Adipose tissue (tissue), 3 donors: ENCODE measurements around the gene CDK19. TPM values are rescaled to one million over a fixed set of nuclear protein-coding genes. Genes with fewer than 3 reads are reported as not detected.
"Not testable (repeated sequence)": the region's sequence is repeated elsewhere in the genome, so short reads cannot be mapped to it uniquely, and the experiment has no call there.

Experiments used
- H3K27ac ChIP-seq: one replicate; pipeline ENCODE4 v1.5.1; 2013; ENCODE audit warnings: low read depth, low read length
- WGBS, 3 donors: extraction: QIAGEN DNeasy Blood & Tissue Kit; methylation state at CpG; one replicate each; pipeline ENCODE4 v1.1.7; 2013; 5-methylcytosine and 5-hydroxymethylcytosine counted together
- polyA plus RNA-seq, 3 donors: library from polyadenylated mRNA; stranded (reverse); fragments of 200-250 nt; gene quantifications; one replicate each; pipeline ENCODE4 v1.2.3, GENCODE V29; 2013
- donor health status: healthy with polysubstance abuse.
- donor health status: Bipolar disorder and iron deficiency.
- donor health status: healthy.

Gene CDK19
- polyA plus RNA-seq, 3 donors = 2.6 to 9.8 (median 4.0) TPM

DNA sequence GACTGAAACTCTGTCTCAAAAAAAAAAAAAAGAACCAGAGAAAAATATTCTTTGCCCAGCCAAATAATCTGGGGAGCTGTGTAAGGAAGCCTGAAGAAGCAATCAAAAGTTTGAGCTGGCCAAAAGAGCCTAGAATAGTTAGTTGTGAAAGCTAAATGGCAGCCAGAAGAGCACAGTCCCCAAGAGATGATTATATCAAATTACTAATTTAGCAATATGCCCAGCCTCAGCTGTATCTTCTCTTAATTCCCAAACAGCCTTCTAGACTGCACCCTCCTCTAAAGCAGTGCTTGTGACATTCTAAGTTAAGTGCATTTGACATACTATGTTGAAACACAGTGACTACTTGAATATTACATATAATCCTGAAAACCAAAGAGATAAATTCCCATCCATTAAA, 38.9 kb downstream of the CDK19 start:
- no peak overlapping the region for H3K27ac ChIP-seq

DNA sequence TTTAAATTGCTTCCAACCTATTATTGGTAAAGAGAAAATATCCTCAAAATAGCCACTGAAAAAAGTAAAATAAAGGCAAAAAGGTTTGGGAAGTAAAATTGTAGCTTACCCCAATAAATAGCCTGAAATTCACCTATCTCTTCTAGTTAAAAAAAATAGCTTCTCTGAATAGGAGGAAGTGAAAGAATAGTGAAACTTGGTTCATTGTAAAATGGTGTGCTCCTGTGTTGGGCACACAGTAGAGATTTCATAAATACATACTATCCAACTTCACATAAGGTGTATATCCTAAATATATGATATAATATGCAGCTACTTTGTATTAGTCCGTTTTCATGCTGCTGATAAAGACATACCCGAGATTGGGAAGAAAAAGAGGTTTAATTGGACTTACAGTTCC, 45.3 kb downstream of the CDK19 start:
- no peak overlapping the region for H3K27ac ChIP-seq
- 89 to 99% (median 91%) methylated on average over 2 of the region's 2 CpGs for WGBS, 3 donors

DNA sequence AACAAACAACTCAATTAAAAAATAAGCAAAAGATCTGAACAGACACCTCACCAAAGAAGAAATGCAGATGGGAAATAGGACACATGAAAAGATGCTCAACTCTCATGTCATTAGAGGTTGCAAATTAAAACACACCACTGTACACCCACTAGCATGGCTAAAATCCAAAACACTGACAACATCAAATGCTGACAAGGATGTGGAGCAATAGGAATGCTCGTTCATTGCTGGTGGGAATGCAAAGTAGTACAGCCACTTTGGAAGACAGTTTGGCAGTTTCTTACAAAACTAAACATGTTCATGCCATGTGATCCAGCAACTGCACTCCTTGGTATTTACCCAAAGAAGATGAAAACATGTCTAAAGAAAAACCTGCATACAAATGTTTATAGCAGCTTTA, 47.2 kb downstream of the CDK19 start:
- no peak overlapping the region for H3K27ac ChIP-seq
- WGBS, 3 donors = 90 to 97% (median 92%) methylated on average over 1 of the region's 1 CpG

DNA sequence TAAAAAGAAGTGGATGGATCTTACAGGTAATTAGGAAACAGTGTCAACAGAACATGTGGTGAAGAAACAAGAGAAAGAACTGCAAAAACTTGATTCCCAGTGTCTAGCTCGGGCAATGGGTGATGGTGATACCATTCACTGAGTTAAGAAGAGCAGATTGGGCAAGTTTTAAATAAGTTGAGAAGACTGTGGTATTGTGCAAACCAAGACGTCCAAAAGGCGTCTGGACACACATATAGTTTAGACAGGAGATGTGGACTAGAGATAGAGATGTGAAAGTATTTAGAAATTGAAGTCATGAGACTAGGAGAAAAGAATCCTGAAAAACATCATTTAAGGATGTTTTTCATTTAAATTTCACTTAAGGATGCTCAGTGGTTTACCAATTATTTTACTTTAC, 53.9 kb downstream of the CDK19 start:
- no peak overlapping the region for H3K27ac ChIP-seq
- 55 to 85% (median 63%) methylated on average over 3 of the region's 3 CpGs for WGBS, 3 donors

DNA sequence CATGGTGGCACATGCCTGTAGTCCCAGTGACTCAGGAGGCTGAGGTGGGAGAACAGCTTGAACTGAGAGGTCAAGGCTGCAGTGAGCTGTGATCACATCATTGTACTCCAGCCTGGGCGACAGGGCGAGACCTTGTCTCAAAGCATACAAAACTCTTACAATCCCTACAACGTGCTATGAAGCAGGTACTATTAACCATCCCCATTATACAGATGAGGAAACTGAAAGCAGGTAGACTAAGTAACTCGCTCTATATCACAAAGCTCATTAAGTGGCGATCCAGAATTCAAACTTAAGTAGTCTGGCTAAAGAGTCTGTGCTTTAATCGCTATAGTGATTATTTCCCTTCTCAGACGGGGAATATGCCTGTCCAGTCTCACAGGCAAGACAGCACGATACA, 54.7 kb downstream of the CDK19 start:
- WGBS, 3 donors = 97 to 98% (median 97%) methylated on average over 8 of the region's 8 CpGs
- H3K27ac ChIP-seq = no peak overlapping the region

DNA sequence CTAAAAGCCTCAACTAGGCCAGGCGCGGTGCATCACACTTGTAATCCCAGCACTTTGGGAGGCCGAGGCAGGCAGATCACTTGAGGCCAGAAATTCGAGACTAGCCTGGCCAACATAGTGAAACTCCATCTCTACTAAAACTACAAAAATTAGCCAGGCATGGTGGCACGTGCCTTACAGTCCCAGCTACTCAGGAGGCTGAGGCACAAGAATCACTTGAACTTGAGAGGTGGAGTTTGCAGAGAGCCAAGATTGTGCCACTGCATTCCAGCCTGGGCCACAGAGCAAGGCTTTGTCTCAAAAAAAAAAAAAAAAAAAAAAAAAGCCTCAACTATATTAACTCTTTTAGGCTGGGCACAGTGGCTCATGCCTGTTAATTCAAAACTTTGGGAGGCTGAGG, 55.2 kb downstream of the CDK19 start:
- not testable (repeated sequence) for H3K27ac ChIP-seq
- 93 to 96% (median 93%) methylated on average over 5 of the region's 5 CpGs for WGBS, 3 donors

DNA sequence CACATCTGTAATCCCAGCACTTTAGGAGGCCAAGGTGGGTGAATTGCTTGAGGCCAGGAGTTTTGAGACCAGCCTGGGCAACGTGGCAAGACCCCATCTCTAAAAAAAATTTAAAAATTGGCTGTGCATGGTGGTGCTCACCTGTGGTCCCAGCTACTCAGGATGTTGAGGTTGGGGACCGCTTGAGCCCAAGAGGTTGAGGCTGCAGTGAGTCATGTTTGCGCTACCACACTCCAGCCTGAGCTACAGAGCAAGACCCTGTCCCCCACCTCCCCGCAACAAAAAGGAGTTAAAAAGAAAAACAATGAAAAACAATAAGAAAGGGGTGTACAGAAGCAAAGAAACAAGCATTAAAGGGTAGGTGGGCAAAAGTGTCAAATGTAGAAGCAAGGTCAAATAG, 57.3 kb downstream of the CDK19 start:
- WGBS, 3 donors = 94 to 95% (median 94%) methylated on average over 4 of the region's 4 CpGs

DNA sequence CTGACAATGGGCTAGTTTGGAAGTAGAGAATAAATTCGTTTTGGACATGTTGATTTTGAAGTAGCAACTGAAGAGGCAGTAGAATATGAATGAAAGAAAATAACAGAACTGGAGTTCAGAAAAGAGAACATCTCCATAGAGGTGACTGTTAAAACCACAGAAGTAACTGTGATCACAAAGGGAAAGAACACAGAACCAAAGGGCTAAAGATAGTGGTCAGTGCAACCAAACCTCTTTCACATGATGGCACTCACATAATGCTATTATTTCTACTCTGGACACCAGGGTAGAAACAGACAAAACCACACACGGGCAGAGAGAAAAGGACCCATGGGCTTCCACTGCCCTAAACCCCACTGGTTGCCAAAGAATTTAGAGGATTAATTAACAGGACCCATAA, 58.5 kb downstream of the CDK19 start:
- WGBS, 3 donors = 59 to 76% (median 68%) methylated on average over 2 of the region's 2 CpGs
- H3K27ac ChIP-seq = no peak overlapping the region

More for the DNA sequence above, 57.3 kb downstream of the CDK19 start:
- no peak overlapping the region for H3K27ac ChIP-seq

DNA sequence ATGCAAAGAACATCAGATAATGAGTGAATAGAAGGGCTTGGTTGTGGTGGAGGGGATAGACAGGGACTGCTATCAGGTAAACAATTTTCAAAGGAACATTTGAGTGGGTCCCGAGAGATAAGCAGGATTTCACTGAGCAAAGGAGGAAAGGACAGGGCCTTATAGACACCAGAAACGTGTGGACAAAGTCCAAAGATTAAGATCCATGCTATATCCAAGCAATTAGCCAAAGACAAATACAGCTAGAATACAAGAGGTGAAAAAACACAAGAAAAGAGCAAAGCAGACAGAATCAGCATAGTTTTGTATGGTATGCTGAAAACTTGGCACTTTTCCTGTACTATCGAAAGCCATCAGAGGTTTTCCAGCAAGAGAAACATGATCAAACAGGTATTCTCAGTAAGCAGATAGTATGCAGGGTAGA, 59.8 kb downstream of the CDK19 start:
- H3K27ac ChIP-seq = no peak overlapping the region
- WGBS, 3 donors = 21 to 80% (median 71%) methylated on average over 3 of the region's 3 CpGs

DNA sequence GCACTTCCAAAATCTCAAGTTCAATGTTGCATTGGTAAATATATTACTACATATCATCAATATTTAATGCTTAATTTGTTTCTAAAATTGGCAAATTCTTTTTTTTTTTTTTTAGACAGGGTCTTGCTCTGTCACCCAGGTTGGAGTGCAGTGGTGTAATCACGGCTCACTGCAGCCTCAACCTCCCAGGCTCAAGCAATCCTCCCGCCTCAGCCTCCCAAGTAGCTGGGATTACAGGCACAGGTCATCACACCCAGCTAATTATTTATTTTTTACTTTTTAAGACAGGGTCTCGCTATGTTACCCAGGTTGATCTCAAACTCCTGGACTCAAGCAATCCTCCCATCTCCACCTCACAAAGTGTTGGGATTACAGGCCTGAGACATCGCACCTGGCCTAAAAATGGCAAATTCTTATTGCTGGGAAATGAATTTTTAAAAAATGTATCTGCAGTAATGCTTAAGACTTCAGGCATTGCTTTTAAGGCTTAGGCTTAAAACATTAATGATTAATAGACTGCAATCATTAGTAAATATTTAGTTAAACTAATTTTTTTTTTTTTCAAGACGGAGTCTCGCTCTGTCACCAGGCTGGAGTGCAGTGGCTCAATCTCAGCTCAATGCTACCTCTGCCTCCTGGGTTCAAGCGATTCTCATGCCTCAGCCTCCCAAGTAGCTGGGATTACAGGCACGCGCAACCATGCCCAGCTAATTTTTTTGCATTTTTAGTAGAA, 61.2 kb downstream of the CDK19 start:
- not testable (repeated sequence) for H3K27ac ChIP-seq
- 66 to 98% (median 96%) methylated on average over 9 of the region's 9 CpGs for WGBS, 3 donors

DNA sequence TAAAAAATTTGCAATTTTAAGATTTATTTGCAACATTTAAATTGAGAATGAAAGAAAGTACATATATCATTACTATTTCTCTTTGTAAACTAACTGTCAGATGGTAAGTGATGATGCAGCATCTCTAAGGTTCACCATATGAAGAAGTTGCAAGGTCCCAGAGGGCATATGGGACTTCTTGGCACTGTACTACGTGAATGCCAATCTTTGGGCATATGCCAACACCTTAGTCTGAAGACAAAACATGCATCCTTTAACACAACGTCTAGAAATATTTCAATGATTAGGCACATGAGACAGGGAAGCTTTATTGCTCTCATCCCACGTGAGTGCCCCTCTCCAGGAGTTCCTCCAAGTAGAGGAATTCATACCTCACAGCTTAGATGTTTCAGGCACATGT, 66.8 kb downstream of the CDK19 start:
- no peak overlapping the region for H3K27ac ChIP-seq
- 31 to 41% (median 39%) methylated on average over 3 of the region's 3 CpGs for WGBS, 3 donors

DNA sequence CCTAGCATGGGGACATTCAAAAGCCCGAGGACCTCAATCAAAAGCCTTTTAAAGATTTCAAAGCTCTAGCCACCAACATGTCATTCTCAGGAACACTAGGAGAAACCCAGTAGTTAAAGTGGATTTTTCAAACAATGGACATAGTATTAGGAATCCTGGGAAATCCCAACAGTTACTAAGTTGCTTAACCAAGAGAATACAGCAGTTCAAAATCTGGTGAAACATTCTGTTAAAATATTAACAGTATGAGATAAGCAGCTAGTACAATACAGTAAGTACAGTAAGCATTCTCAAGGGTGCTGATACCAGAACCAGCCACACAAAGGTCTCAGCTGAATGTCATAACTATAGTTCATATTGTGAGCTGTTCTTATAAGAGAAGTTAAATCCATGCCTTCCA, 68.6 kb downstream of the CDK19 start:
- no peak overlapping the region for H3K27ac ChIP-seq
- 27 to 92% (median 78%) methylated on average over 1 of the region's 1 CpG for WGBS, 3 donors

DNA sequence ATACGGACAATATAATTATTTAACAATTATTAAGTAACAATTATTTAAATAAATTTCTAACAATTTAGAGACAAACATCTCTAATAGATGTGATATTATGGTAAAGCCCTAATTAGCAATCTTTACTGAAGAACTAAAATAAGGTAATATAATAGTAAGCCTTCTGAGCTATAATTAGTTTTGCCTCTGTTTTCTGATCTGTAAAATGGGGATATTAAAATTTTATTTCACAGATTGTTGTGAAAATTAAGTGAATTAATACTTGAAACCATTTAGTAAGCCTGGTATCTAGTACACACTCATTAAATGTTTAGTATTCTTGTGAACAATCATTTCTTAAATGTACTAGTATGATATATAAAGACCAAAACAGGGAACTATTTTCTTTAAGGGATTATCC, 70.3 kb downstream of the CDK19 start:
- no peak overlapping the region for H3K27ac ChIP-seq
- WGBS, 3 donors = 95 to 98% (median 96%) methylated on average over 1 of the region's 1 CpG

DNA sequence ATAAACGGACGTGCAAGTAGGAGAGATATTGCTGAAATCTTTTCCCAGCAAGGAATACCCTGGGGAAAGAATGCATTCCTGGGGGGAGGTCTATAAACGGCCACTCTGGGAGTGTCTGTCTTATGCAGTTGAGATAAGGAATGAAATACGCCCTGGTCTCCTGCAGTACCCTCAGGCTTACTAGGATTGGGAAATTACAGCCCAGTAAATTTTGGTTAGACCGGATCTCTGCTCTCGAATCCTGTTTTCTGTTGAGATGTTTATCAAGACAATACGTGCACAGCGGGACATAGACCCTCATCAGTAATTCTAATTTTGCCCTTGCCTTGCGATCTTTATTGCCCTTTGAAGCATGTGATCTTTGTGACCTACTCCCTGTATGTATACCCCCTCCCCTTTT, 72.7 kb downstream of the CDK19 start:
- 96 to 98% (median 97%) methylated on average over 9 of the region's 9 CpGs for WGBS, 3 donors
- H3K27ac ChIP-seq = not testable (repeated sequence)

DNA sequence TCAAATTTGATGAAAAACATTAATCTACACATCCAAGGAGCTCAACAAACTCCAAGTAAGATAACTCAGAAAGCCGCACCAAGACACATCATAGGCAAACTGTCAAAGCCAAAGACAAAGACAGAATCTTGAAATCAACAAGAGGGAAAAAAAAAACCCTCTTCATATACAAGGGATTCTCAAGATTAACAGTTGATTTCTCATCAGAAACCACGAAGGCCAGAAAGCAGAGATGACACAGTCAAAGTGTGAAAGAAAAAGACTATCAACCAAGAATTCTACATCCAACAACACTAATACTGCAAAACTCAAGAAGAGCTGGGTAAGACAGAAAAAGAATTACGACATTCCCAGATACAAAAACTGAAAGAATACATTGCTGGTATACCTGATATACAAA, 73.8 kb downstream of the CDK19 start:
- no peak overlapping the region for H3K27ac ChIP-seq
- 95 to 99% (median 95%) methylated on average over 3 of the region's 3 CpGs for WGBS, 3 donors

DNA sequence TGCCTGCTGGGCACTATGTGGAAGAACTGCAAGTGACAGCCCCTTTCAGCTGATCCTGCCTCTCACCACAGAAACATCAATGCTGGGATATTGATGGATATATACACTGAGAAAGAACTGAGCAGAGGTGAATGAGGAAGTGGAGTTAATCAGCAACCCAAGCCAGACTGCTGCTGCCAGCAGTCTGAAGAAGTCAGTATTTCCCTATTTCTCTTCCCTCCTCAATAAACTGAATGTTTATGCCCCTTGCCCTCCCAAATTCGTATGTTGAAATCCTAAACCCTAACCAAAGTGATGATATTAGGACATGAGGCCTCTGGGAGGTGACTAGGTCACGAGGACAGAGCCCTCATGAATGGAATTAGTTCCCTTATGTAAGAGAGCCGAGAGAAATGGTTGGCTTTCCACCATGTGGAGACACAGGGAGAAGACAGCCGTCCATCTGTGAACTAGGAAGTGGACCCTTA, 76.3 kb downstream of the CDK19 start:
- H3K27ac ChIP-seq = no peak overlapping the region
- WGBS, 3 donors = 45 to 59% (median 56%) methylated on average over 4 of the region's 4 CpGs

DNA sequence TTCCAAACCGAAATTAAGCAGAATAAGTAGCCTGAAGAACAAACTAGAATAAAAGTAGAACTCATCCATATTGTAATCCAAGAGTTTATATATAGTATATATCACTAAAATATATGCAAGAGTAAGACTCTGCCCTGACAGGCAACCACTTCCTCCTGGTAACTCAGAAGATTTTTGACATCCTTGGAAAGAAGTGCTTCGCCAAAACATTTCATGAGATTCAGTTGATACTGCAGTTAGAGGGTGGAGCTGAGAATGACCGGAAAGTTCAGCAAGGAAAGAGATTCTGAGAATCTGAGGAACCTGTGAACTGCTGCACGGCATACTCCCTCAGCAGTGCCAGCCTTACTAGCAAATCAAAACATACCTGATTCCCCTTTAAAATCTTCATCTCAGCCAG, 79.6 kb downstream of the CDK19 start:
- no peak overlapping the region for H3K27ac ChIP-seq
- 84 to 99% (median 87%) methylated on average over 4 of the region's 4 CpGs for WGBS, 3 donors

DNA sequence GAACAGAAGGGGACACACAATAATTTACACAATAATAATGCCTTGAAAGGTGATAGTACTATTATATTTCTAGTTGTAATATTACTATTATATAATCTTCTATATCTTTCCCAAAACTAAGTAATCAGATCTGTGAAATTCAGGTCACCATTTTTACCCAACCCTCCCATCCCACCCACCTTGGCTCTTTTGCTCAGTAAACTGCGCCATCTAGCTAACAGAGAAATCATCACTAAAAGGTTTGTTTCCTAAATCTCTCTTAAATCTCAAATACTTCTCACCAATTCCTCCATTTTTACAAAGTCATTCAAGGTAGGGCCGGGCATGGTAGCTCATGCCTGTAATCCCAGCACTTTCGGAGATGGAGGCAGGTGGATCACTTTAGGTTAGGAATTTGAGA, 83.4 kb downstream of the CDK19 start:
- 95 to 100% (median 99%) methylated on average over 3 of the region's 3 CpGs for WGBS, 3 donors
- H3K27ac ChIP-seq = no peak overlapping the region

DNA sequence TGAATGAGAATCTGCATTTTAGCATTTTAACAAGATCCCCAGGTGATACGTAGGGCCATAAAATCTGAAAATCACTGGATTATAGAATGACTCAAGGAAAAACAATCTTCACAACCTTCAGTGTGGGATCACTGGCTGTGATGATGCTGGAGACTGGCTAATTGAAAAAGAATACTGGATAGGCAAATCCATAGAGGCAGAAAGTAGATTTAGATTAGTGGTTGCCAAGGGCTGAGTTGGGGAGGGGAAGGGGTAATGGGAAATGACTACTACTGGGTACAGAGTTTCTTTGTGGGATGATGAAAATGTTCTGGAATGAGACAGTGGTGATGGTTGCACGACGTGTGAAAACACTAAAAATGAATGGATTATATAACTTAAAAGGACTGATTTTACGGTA, 84.1 kb downstream of the CDK19 start:
- H3K27ac ChIP-seq = no peak overlapping the region
- WGBS, 3 donors = 98 to 100% (median 100%) methylated on average over 4 of the region's 4 CpGs

DNA sequence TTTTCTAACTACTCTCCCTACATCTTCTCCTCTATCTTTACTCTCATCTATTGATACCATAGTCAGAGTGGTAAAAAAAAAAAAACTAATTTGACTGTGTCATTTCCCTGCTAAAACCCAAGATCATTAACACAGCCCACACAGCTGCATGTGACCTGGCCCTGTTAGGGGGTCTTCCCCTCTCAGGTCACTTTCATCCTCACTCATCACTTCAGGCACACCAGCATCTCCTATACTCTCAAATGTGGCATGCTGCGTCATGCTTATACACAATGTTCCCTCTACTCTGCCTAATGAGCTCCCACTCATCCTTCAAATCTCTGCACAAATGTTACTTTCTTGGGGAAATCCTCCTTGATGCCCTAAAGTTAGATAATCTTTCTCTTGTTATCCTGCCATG, 86.8 kb downstream of the CDK19 start:
- H3K27ac ChIP-seq = no peak overlapping the region
- WGBS, 3 donors = 96 to 100% (median 97%) methylated on average over 1 of the region's 1 CpG

DNA sequence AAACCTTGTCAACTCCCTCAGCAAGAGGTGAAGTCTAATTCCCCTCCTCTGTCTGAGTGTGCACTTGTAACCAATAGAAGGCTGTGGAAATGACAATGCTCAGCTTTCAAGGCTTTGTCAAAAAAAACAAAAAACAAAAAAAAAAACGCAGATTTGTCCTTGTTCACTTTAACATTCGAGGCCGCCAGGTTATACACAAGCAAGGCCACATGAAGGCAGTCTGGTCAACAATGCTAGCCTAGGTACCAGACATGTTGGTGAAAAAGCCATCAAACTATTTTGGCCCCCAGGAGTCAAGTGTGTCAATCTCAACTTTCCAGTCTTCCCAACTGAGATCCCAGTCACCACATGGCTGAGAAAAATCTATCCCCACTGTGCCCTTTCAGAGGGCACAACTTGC, 92.3 kb downstream of the CDK19 start:
- WGBS, 3 donors = 55 to 94% (median 91%) methylated on average over 3 of the region's 3 CpGs
- H3K27ac ChIP-seq = no peak overlapping the region
